Pancreas (tissue), 10 donors: ENCODE results near the gene EDDM3A. TPM values are rescaled to one million over a fixed set of nuclear protein-coding genes. Genes with fewer than 3 reads are reported as not detected.
"Not testable (repeated sequence)": the region's sequence is repeated elsewhere in the genome, so short reads cannot be mapped to it uniquely, and the experiment has no call there.

Experiments used
- ATAC-seq, 4 donors: fragments of 200-7000 bp; cut with Tn5 transposase; one replicate each; pipeline versions ENCODE4 v1.8.0 to v1.9.1; 2020; ENCODE audit warnings: mild to moderate bottlenecking in 4 of 4, moderate library complexity in 4 of 4
- DNase-seq, 6 donors: peaks; one replicate each; pipeline ENCODE4 v3.0.0-alpha.2; 2020
- FAIRE-seq: peaks from 2 replicates; lab custom pipeline; 2012; peaks lifted over from hg19 to GRCh38; lab: Jason Lieb, UNC
- H3K27ac ChIP-seq, 4 donors: fragments of 200-600 bp; sonication (generic); 1 replicate in 3 of 4; 2 replicates in 1 of 4; pipeline versions ENCODE4 v1.5.0 to v1.8.0; 2020
- H3K27me3 ChIP-seq, 4 donors: fragments of 200-600 bp; one replicate each; pipeline ENCODE4 v1.8.0; 2021
- H3K36me3 ChIP-seq, 3 donors: fragments of 200-600 bp; sonication (generic) in 1 of 3; one replicate each; pipeline versions ENCODE4 v1.5.0 to v1.8.0; 2020 to 2021
- H3K4me1 ChIP-seq, 3 donors: fragments of 200-600 bp; one replicate each; pipeline ENCODE4 v1.8.0; 2021
- H3K4me3 ChIP-seq, 4 donors: fragments of 200-600 bp; sonication (generic) in 2 of 4; one replicate each; pipeline versions ENCODE4 v1.5.0 to v1.8.0; 2020 to 2021
- H3K9me3 ChIP-seq, 4 donors: fragments of 200-600 bp; one replicate each; pipeline ENCODE4 v1.8.0; 2021
- WGBS, 2 donors: extraction: QIAGEN DNeasy Blood & Tissue Kit; methylation state at CpG; one replicate each; pipeline ENCODE4 v1.1.7; 2013; 5-methylcytosine and 5-hydroxymethylcytosine counted together
- intact Hi-C, 3 donors: fragments of 100-400 bp; cut with DNase I; formaldehyde crosslinking; loops; one replicate each; pipeline versions ENCODE4 v1.11.1 to v1.14.2; 2022
- polyA plus RNA-seq, 2 donors: library from polyadenylated mRNA; stranded (reverse); fragments of 200-250 nt; gene quantifications; one replicate each; pipeline ENCODE4 v1.2.3, GENCODE V29; 2013
- total RNA-seq, 6 donors: library from RNA; stranded (reverse); fragmentation: NEBNext Ultra II Directional in 4 of 6; extraction: Animal tissue kit (Norgen Biotek cat#: 25700) in 4 of 6; gene quantifications; one replicate each; pipeline versions ENCODE4 v1.2.1 to v1.2.4, GENCODE V29; 2021 to 2023
- TF ChIP-seq, protein P1 (sequence below), 4 donors: fragments of 200-600 bp; sonication (generic) in 3 of 4; IDR thresholded peaks; one replicate each; pipeline versions ENCODE4 v1.5.0 to v1.8.0; 2021; ENCODE audit warnings: antibody characterized with exemption in 4 of 4
- donor health status: healthy with polysubstance abuse.
- donor health status: DM: no; HTN: no; CAD: no; lungs with moderate emphysema.
- donor health status: DM: no; HTN: no; CAD: no.
- donor health status: control.
- donor health status: control.
- donor health status: Bipolar disorder and iron deficiency.
- donor health status: DM: yes; HTN: yes; CAD: no.
- donor health status: DM: no; HTN: no; CAD: no.
- donor health status: DM: no; HTN: no; CAD: no.
- donor health status: DM: yes; HTN: yes; CAD: no.

The EDDM3A gene
- total and polyA plus RNA-seq, 8 donors, result not detected

- FAIRE-seq (no peak), ATAC-seq (peak in 1 of 4 donors; percentile 25), DNase-seq (no peak)
- H3K4me1 ChIP-seq, result peaks cover 0 to 12% (median 12%) of the 10 kb centered on the region in 3 donors
- no peaks in the 10 kb centered on the region for H3K27me3 ChIP-seq
- H3K4me3 ChIP-seq, result no peak overlapping the region
- no peaks in the 10 kb centered on the region for H3K36me3 ChIP-seq
- no peaks in the 10 kb centered on the region for H3K9me3 ChIP-seq
- intact Hi-C loops, result no loop called here
- TF ChIP-seq, protein P1, sequence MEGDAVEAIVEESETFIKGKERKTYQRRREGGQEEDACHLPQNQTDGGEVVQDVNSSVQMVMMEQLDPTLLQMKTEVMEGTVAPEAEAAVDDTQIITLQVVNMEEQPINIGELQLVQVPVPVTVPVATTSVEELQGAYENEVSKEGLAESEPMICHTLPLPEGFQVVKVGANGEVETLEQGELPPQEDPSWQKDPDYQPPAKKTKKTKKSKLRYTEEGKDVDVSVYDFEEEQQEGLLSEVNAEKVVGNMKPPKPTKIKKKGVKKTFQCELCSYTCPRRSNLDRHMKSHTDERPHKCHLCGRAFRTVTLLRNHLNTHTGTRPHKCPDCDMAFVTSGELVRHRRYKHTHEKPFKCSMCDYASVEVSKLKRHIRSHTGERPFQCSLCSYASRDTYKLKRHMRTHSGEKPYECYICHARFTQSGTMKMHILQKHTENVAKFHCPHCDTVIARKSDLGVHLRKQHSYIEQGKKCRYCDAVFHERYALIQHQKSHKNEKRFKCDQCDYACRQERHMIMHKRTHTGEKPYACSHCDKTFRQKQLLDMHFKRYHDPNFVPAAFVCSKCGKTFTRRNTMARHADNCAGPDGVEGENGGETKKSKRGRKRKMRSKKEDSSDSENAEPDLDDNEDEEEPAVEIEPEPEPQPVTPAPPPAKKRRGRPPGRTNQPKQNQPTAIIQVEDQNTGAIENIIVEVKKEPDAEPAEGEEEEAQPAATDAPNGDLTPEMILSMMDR (IDR thresholded peaks at IDR 0.05), result no peak
- 85 to 89% methylated on average over 6 of the region's 6 CpGs for WGBS, 2 donors
- H3K27ac ChIP-seq, result no peak overlapping the region
Measured at GRCh38 chr14:20720741-20721140, 24.9 kb upstream of the EDDM3A start.

DNA sequence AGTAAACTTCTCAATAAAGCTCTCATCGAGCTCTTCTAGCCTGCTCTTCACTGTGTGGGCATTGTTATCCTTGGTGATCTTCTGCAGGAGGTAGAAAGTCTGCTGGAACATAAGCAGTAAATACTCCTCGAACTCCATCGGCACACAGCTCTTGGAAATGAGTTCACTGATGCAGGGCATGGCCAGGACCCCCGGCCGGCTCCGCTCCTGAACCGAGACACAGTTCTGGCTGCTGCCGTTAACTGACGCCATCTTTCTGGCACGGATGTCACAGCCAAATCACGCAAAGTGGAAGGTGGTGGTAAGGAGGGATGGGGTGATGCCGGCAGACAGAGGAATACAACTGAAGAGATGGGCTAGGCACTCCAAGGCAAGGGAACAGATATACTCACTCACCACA is 23.7 kb upstream of the EDDM3A start:
- Histone ChIP-seq H3K27ac (no peak overlapping the region), H3K9me3 (no peaks in the 10 kb centered on the region), H3K4me1 (peaks cover 0 to 15% (median 12%) of the 10 kb centered on the region in 3 donors), H3K4me3 (no peak overlapping the region), H3K27me3 (no peaks in the 10 kb centered on the region), H3K36me3 (no peaks in the 10 kb centered on the region)
- FAIRE-seq (no peak), ATAC-seq (no peak), DNase-seq (no peak)
- intact Hi-C loops, result no loop called here
- WGBS, 2 donors, result 93 to 95% methylated on average over 12 of the region's 12 CpGs
- TF ChIP-seq, protein P1 (IDR thresholded peaks at IDR 0.05), result no peak

DNA sequence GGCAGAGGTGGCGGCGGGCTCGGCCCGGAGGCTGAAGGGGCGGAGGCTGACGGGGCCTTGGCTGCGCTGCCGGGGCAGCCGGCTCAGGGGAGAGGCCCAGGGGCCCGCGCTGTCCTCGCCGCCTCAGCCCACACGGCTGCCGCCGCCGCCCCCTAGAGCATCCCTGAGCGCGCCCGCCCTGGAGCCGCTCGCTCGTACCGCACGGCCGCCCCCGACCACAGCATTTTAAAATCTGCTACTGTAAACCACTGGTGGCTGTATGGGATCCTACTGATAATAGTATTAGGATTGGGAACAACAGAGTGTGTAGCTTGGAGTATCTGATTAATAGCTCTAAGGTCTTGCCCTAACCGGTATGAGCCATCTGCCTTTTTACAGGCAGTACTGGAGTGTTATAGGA is 22.2 kb upstream of the EDDM3A start:
- H3K4me3 ChIP-seq, result no peak overlapping the region

DNA sequence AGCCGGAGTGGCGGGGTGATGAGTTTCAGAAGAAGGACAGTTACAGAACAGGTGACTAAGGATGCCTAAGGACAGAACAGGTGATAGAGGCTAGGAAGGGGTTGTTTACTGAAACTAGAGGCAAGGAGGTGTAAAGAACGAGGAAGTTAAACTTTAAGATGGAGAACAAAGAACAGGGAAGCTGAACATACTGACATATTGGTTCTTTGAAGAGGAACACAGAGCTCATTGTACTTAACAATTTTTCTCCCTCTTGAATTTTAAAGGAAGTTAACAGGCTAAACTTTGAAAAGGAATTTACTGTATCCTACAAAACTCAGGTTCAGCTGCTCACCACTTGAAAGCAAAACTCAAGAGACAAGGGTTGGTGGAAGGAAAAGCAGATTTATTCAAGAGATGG is 19.6 kb upstream of the EDDM3A start:
- H3K4me3 ChIP-seq, H3K4me1 ChIP-seq, H3K36me3 ChIP-seq, H3K9me3 ChIP-seq, H3K27me3 ChIP-seq, DNase-seq, H3K27ac ChIP-seq, intact Hi-C loops, FAIRE-seq, ATAC-seq: not testable (repeated sequence)
- 83 to 88% methylated on average over 3 of the region's 3 CpGs for WGBS, 2 donors

More for the DNA sequence above, 22.2 kb upstream of the EDDM3A start:
- intact Hi-C loops, result no loop called here
- H3K27me3 ChIP-seq, result no peaks in the 10 kb centered on the region
- no peaks in the 10 kb centered on the region for H3K9me3 ChIP-seq
- 66 to 74% methylated on average over 19 to 28 of the region's 28 CpGs for WGBS, 2 donors
- H3K36me3 ChIP-seq, result no peaks in the 10 kb centered on the region
- ATAC-seq (peak in 1 of 4 donors; percentile 13), FAIRE-seq (no peak), DNase-seq (no peak)
- TF ChIP-seq, protein P1 (IDR thresholded peaks at IDR 0.05), result no peak
- H3K4me1 ChIP-seq, result peaks cover 0 to 15% (median 12%) of the 10 kb centered on the region in 3 donors
- no peak overlapping the region for H3K27ac ChIP-seq

GRCh38 chr14:20726531-20726930 is 19.2 kb upstream of the EDDM3A start:
- no peaks in the 10 kb centered on the region for H3K27me3 ChIP-seq
- ATAC-seq (no peak), FAIRE-seq (no peak), DNase-seq (no peak)
- WGBS, 2 donors, result 33 to 35% methylated on average over 1 of the region's 1 CpG
- H3K4me1 ChIP-seq, result peaks cover 0 to 3% (median 0%) of the 10 kb centered on the region in 3 donors
- TF ChIP-seq, protein P1 (IDR thresholded peaks at IDR 0.05), result no peak
- intact Hi-C loops, result no loop called here
- H3K36me3 ChIP-seq, result no peaks in the 10 kb centered on the region
- no peaks in the 10 kb centered on the region for H3K9me3 ChIP-seq
- no peak overlapping the region for H3K4me3 ChIP-seq
- no peak overlapping the region for H3K27ac ChIP-seq
